ENCODE data around the gene SDC3. TPM values are rescaled to one million over a fixed set of nuclear protein-coding genes. Genes with fewer than 3 reads are reported as not detected.

Gene SDC3
- polyA plus RNA-seq, 1 donor = 42.3 TPM

DNA sequence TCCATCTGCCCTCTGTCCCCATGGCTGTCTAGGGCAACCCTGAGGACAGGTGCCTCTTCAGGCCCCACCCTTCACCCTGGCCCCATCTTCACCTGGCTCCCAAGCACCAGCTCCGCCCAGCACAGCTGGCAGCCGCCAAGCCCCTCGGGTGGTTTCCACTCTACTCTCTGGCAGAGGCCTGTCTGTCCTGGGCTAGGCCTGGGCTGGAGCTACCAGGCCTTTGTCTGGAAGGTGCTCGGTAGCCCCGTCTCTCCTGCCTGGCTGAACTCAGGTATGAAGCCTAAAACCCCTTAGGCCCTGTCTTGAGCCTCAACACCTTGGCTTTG is 17.4 kb downstream of the SDC3 start:
- DNase-seq (ENCODE audit: low read depth) = no peak

GRCh38 chr1:30890502-30891226 is 17.9 kb downstream of the SDC3 start:
- DNase-seq (ENCODE audit: low read depth) = no peak

GRCh38 chr1:30889511-30889910 is 19.0 kb downstream of the SDC3 start:
- no peak for DNase-seq (ENCODE audit: low read depth)

- no peak for DNase-seq (ENCODE audit: low read depth)
Measured at GRCh38 chr1:30888975-30889374, 19.6 kb downstream of the SDC3 start.

- DNase-seq (ENCODE audit: low read depth) = no peak
Measured at GRCh38 chr1:30888391-30888790, 20.2 kb downstream of the SDC3 start.

DNA sequence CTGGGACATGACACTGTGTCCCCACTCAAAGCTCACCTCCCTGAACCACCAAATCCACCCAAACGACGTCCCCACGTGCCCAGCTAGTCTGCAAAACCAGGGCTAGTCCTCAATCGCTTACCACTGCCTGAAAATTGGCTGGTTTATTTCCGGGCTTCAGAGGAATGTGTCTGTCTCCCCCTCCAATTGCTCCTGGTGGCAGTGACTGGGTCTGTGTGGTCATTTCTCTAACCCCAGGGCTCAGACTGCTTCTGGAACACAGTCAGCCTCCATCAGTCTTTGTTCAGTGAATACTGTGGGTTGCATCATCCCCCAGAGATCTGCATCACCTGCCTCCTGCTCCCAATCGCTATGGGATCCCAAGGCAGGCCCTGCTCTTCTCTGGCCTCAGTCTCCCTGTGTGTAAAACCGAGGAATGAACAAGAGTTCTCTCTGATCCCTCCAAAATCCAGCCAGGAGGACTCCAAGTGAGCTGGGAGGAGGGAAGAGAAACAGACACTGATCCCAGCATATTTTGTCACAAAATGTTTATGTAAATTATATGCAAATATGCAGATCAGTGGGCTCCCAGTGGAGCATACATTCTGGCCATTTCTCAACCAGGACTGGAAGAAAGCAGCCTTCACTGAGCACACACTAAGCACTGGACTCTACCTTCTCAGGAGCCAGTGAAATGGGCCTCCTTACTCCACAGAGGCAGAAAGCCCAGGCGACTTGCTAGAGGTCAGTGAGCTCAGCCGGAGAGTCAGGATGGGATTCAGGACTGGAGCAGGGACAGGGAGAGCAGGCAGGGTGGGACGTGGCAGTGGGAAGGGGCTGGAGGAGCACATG is 20.9 kb downstream of the SDC3 start:
- DNase-seq (ENCODE audit: low read depth) = no peak

DNA sequence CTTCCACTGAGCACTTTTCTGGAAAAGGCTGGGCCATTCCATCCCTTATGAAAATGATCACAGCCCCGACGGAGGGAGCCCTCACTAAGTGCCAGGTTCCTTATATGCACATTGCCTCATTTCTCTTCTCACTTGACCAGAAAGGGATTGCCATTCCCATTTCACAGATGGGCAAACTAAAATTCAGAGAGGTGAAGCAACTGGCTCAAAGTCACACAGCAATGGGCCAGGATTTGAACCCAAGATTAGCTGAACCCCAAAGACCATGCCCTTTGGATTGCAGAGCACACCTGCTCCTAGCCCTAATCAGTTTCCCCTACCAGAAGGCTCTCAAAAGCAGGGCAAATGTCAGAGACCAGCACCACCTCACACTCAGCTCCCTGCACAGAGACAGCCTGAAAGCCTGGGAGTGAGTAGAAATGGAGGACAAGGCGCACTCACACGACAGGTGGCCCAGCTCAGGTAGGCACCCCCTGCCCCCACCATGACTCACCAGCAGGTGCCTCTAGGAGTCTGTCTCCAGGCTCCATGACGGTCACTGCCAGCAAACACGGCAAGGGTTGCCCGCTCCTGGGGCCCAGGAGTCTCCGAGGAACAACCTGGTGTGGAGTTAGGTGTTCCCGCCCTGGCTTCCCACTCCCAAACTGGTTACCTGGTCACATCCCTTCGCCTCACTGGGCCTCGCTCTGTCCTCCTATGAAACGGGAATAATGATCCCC is 21.7 kb downstream of the SDC3 start:
- no peak for DNase-seq (ENCODE audit: low read depth)

GRCh38 chr1:30885570-30886522 is 22.7 kb downstream of the SDC3 start:
- DNase-seq (ENCODE audit: low read depth) = no peak

DNA sequence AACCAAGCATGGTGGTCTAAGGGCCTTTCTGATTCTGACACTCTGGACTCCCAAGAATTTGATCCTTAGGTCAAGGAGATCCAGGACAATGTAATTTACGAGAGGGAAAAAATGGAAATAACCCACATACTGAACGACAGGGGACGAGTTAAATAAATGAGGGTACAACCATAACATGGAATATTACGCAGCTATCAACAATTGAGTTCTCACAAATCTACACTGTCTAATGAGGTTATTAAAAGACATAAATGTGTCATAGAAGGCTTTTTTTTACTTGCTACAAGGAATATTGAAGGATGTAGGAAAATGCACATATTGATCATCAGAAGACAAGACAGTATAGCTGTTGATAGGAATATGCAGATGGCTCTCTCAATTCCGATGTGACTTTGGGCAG is 23.8 kb downstream of the SDC3 start:
- no peak for DNase-seq (ENCODE audit: low read depth)

GRCh38 chr1:30883389-30884172 is 25.0 kb downstream of the SDC3 start:
- DNase-seq (ENCODE audit: low read depth) = no peak

DNA sequence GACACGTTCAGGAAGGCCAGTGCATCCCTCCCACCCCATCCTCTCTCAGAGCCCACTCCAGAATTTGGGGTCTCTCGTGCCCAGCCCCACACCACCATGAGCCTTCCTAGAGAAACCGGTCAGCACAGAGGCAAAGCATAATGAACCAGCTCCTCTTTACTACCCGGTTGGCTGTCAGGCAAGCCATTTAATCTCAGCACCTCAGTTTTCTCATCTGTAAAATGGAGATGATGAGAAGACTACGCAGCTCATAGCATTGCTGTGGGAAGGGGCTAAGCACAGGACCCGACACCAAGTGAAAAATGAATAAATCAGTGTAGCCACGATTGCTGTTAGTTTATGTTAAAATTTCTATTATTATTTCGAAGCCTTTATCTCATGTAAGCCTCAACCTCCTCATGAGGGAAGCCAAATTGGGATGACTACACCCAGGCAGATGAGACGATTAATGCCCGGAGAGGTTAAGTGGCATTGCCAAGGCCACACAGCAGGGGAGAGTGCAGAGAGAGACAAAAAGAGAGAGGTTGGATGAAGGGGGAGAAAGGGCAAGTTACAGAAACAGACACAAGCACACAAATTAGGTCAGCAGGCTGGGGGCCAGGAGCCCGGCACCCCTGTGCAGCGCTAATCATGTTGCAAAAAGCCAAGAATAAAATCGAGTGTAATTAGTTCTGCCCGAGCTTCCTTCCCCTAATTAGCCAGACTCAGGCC is 25.7 kb downstream of the SDC3 start:
- DNase-seq (ENCODE audit: low read depth) = no peak

GRCh38 chr1:30881319-30882181 is 27.0 kb downstream of the SDC3 start:
- DNase-seq (ENCODE audit: low read depth) = no peak

DNA sequence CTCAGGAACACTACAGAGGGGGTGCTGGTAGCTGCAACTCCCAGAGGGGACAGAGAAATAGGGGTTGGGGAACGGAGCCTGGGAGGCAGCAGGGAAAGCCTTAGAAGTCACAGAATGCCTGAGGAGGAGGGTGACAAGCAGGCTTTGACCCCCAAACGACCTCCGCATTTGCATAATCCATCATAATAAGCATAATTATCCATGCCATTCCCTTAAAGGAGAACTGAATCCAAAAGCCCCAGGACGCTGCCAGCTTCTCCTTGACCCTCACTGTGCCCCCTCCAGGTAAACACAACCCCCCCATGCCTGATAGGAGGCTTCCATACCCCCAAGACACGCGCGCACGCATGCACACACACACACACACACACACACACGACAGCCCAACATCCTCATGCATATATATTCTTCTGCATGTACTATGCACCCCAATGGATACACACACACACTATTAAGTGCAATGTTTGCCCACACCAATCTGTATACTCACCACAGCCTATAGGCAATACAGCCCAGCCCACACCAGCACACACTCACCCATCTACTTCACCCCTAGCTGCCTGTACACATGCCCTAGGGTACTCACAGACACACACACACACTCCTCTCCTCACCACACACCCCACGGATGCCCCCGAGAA is 27.8 kb downstream of the SDC3 start:
- DNase-seq (ENCODE audit: low read depth) = no peak

DNA sequence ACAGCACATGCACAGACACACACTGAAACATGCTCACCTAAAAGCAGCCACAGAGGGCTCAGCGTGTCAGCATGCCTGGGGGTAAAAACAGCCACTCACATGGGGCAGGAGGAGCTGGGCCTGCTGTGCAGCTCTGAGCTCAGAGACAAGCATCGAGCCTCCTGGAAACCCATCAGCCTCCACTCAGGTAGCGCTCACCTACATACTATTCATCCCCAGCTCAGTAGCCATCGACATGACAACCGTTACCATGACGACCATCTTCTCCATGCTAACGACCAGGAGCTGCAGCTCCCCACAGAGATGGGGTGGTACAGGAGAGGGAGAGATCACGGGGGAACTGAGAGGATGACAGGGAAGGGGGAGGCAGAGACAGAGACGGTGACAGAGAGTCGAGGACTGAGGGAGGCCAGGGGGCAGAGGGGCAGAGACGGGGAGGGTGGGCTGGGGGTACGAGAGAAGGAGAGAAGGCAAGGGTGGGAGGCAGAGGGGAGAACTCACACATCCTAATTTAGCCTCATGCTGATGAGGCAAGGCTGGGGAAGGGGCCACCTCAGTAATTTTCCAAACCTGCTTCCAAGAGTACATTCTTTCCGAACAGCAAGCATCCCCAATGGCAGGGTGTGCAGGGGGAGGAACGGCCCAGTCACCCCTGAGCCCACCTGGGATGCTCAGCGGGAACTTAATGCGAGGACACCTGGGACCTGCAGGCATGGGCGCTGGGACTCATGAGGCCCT is 28.4 kb downstream of the SDC3 start:
- no peak for DNase-seq (ENCODE audit: low read depth)

DNA sequence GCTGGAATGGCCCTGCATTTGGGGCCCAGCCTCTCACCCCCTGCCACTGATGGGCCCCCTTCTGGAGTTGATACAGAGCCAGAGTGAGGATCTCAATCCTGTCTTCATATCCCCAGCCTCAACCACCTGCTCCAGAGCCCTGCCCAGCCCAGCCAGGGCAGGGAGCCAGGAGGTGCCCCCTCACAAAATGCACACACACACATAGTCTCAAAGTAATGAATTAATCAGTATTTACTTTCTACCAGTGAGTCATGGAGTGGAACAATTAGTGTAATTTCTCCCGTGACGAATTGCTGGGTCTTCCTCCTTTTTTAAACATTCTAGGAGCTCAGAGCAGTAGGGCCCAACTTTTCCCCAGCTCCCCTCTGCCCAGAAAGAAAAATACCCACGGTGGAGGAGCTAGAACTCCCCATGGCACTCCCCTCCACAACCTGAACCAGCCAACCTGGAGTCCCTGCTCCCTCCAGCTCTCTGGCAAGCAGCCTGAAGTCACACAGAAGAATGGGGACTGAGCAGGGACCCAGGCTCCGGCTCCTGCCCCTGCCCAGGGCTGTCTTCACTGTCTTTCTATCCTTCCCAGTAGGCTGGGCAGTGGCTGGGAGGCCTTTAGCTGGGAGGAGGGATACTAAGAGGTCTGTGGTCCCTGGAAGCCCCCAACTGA is 29.3 kb downstream of the SDC3 start:
- no peak for DNase-seq (ENCODE audit: low read depth)

DNA sequence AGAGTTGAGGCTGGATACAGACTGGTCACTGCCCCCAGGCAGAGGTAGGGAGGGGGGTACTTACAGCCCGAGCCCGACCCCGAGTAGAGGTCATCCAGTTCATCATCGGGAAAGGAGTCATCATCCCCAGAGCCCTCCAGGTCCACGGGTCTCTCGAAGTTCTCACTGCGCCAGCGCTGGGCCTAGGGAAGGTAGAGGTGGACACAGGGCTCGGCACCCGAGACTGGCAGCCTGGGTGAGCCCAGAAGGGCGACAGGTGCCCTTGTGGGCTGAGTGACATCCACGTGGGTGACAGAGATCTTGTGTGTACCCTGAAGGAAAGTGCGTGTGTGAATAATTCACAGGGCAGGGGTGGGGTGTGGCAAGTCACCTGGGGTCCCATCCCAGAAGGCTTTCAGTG is 30.0 kb downstream of the SDC3 start:
- DNase-seq (ENCODE audit: low read depth) = no peak

GRCh38 chr1:30878016-30878415 is 30.5 kb downstream of the SDC3 start:
- no peak for DNase-seq (ENCODE audit: low read depth)

All from forelimb muscle (tissue), 1 donor.